ENCODE results near the gene SLC35E4.
A peak's percentile ranks its signal among the peaks of the same experiment; 100 is the strongest.

SLC35E4 gene

DNA sequence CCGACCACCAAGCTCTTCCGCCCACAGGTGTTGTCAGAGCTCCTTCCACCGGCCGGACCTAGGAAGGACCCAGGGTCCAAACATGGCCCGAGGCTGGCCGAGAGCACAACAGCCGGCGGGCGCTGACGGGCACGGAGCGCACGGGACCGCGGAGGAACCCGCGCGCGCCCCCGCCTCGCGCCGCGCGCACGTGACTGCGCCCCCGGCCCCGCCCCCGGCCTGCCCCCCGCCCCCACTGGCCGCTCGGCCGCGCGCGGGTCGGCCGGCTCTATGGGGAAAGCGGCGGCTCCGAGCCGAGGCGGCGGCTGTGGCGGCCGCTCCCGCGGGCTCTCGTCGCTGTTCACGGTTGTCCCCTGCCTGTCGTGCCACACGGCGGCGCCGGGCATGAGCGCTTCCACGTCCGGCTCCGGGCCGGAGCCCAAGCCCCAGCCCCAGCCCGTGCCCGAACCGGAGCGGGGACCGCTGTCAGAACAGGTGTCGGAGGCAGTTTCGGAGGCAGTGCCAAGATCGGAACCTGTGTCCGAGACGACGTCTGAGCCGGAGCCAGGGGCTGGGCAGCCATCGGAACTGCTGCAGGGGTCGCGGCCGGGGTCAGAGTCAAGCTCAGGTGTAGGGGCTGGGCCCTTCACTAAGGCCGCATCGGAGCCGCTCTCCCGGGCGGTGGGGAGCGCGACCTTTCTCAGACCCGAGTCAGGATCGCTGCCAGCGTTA, 59.2 kb downstream of the SLC35E4 start, which contains the start of gene OSBP2:
Gene OSBP2, plus strand, starts transcription at position 235 of the 711 bp plus-strand sequence. Its CDS starts 36 bp downstream, at position 271.
- DNase-seq (ENCODE audit: low spot score): peak; percentile 1

DNA sequence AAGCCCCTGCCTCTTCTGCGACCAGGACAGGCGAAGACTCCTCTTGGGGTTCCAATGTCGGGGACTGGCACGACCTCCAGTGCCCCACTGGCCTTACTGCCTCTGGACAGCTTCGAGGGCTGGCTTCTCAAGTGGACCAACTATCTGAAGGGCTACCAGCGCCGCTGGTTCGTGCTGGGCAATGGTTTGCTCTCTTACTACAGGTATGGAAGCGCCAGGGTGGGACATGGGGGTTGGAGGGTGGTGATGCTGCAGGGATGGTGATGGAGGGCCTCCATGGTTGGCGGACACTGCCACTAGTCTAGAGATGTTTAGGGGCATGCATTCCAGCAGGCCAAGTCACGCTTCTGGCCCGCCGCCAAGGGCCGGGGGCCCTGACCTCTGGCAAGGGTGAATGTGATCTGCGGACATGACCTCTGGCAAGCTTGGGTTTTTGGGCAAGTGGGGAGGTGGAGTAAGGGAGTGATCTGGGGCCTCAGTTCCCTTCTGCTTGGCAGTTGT, 59.8 kb downstream of the SLC35E4 start:
- DNase-seq (ENCODE audit: low spot score): no peak

DNA sequence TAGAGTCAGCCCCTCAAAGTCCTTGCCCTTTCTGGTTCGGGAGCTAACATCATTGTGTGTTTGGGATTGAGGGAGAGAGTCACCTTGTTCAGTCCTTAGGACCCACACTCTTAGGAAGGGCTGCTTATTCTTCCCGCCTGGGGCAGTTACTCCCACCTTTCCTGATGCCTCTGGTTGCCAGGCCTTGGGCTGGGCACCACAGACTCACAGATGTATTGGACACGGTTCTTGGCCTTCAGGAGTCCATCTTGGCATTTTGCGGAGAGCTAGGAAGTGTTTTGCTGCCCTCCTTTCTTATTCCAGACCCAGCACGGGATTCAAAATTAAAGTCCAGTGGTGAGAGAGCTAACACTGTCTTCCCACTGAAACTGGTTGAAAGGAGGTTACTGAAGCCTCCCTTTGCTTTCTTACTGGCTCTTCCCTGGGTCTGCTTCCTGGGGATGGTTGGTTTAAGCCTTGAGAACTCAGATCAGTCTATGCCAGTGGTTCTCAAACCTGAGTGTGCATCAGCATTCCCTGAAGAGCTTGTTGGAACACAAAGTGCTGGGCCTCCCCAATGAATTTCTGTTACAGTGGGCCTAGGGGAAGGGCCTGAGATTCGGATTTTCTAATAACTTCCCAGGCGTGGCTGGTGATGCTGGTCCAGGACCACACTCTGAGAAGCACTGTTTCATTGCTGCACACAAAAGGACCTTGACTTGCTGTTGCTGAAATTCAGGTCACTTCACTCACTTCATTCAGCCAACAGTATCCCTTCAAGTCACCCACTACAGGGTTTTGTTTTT, 60.5 kb downstream of the SLC35E4 start:
- DNase-seq (ENCODE audit: low spot score): no peak

Measured in CD4-positive, alpha-beta T cell treated with Interleukin-2 at 100 ng/mL for 4 hours (primary cell).